AG04449 (cell line): ENCODE data around the gene AP1AR.

Experiments used
- CTCF ChIA-PET: fragments of 350-600 bp; formaldehyde crosslinking; extraction: SDS; loops from one replicate; lab custom pipeline; 2021; ENCODE audit warnings: antibody characterized with exemption; lab: Yijun Ruan, JAX
- POLR2A ChIA-PET: fragments of 400-600, 350-600 bp; formaldehyde crosslinking; extraction: SDS; loops from one replicate; lab custom pipeline; 2020; ENCODE audit warnings: antibody characterized with exemption, inconsistent platforms; lab: Yijun Ruan, JAX
- DNase-seq: peaks from one replicate; pipeline ENCODE4 v3.0.0-alpha.2; 2010; ENCODE audit warnings: low read depth, low spot score
- H3K4me3 ChIP-seq: 2 replicates; pipeline ENCODE4 v1.5.1; 2011; ENCODE audit warnings: low read depth, mild to moderate bottlenecking, control low read depth, low read length
- CTCF ChIP-seq: IDR thresholded peaks from one replicate; pipeline ENCODE4 v1.5.1; 2011; ENCODE audit warnings: mild to moderate bottlenecking, moderate library complexity, low read length, control low read depth, inconsistent platforms; ENCODE audit not compliant: insufficient read depth; ENCODE audit errors: missing control alignments

AP1AR gene

GRCh38 chr4:112231779-112232713 is at the start of gene AP1AR:
TSS of gene AP1AR (plus strand) at chr4:112231787. CDS start at chr4:112232092, 305 bp downstream.
- peak; percentile 51 for TF ChIP-seq CTCF
- peak within 1 kb of the TSS; percentile 87 for H3K4me3 ChIP-seq
- ChIA-PET CTCF (interaction anchor here (1.0 to 12.6 kb wide), 7 partner anchors 9 to 131 kb away, joined by 3 to 373 read pairs (median 5); no protein-coding TSS in a partner anchor), POLR2A (interaction anchor here (0.6 to 1.0 kb wide), 2 partner anchors 18 to 65 kb away, joined by 3 to 5 read pairs; partner anchors contain the start of gene ALPK1)
- no peak for DNase-seq

GRCh38 chr4:112182604-112183003 is 49.0 kb upstream of the AP1AR start:
- ChIA-PET POLR2A (no interaction called here), CTCF (interaction anchor here (1.0 kb wide), 2 partner anchors 11 to 83 kb away, joined by 3 read pairs; no protein-coding TSS in a partner anchor)
- DNase-seq: no peak
- no peak overlapping the region for H3K4me3 ChIP-seq
- no peak for TF ChIP-seq CTCF

- no peak for DNase-seq
- ChIA-PET CTCF (interaction anchor here (1.0 kb wide), 1 partner anchor 11 kb away, joined by 3 read pairs; no protein-coding TSS in a partner anchor), POLR2A (no interaction called here)
- no peak overlapping the region for H3K4me3 ChIP-seq
- TF ChIP-seq CTCF: no peak
Observed at GRCh38 chr4:112183252-112183651, 48.3 kb upstream of the AP1AR start.

- ChIA-PET CTCF (no interaction called here), POLR2A (no interaction called here)
- H3K4me3 ChIP-seq: no peak overlapping the region
- no peak for DNase-seq
- no peak for TF ChIP-seq CTCF
Observed at GRCh38 chr4:112184438-112184837, 47.1 kb upstream of the AP1AR start.

GRCh38 chr4:112185334-112185733 is 46.3 kb upstream of the AP1AR start:
- ChIA-PET CTCF (no interaction called here), POLR2A (no interaction called here)
- no peak for DNase-seq
- TF ChIP-seq CTCF: no peak
- H3K4me3 ChIP-seq: no peak overlapping the region
